Neutrophil (primary cell): Measurements from ENCODE around the gene SNAI3.

Experiments used
- H3K27ac ChIP-seq: fragments of 200-600 bp; sonication (generic); 2 replicates; pipeline ENCODE4 v1.5.1; 2016; ENCODE audit warnings: mild to moderate bottlenecking, moderate library complexity
- H3K27me3 ChIP-seq: fragments of 200-600 bp; sonication (generic); 2 replicates; pipeline ENCODE4 v1.6.0; 2016; ENCODE audit warnings: mild to moderate bottlenecking
- H3K36me3 ChIP-seq: fragments of 200-600 bp; sonication (generic); 2 replicates; pipeline ENCODE4 v1.5.1; 2017
- H3K4me1 ChIP-seq, 2 experiments: fragments of 200-600 bp in 1 of 2; sonication (generic) in 1 of 2; 1 replicate in 1 of 2; 2 replicates in 1 of 2; pipeline versions ENCODE4 v1.5.1 to v1.6.1; 2013 to 2016; ENCODE audit warnings: low read depth in 1 of 2, low read length in 1 of 2, mild to moderate bottlenecking in 1 of 2, moderate library complexity in 1 of 2; ENCODE audit not compliant: control insufficient read depth in 1 of 2, insufficient read depth in 1 of 2
- H3K4me3 ChIP-seq, 2 experiments: fragments of 200-600 bp in 1 of 2; sonication (generic) in 1 of 2; 1 replicate in 1 of 2; 2 replicates in 1 of 2; pipeline ENCODE4 v1.5.1; 2013 to 2016; ENCODE audit warnings: low read depth in 1 of 2, low read length in 1 of 2, mild to moderate bottlenecking in 1 of 2, moderate library complexity in 1 of 2
- H3K9me3 ChIP-seq: fragments of 200-600 bp; sonication (generic); 2 replicates; pipeline ENCODE4 v1.5.1; 2016
- TF ChIP-seq, protein P1 (sequence below): fragments of 200-600 bp; sonication (generic); IDR thresholded peaks from 2 replicates; pipeline ENCODE4 v1.5.1; 2016; ENCODE audit warnings: antibody characterized with exemption

Gene SNAI3

DNA sequence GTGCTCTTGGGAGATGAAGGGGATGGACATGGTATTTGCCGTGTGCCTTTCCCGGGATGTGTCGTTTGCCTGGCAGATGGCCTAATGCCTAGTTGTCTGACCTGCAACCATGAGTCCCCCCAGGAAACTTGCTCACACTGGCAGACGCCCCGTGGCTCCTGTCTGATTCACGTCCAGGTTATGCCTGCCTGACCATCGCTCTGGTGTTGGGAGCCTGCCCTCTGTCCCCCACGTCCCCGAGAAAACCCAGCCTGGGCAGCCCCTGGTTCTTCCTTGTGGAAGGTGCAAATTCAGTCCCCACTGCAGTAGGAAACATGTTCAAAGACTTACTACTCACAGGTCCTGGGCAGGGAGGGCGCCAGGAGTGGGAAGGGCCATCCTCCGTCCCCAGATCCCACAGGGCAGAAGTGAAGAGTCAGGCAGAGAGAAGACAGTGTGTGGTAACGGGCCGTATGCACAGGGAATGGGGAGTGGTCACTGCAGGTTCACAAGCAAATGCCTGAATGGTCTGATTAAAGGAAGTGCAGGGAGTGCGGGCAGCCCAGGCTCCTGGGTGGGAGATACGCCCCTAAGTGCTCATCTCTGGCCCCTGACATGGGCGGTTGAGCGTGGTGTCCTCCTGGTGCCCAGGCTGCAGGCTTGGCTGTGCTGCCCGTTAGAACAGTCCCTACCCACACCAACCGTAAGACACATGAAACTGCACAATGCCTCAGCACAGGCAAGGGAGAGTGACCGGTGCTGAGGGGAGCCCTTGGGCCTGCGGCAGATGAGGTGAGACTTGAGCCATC is 4.2 kb upstream of the SNAI3 start:
- H3K4me3 ChIP-seq = no peak overlapping the region
- H3K9me3 ChIP-seq = no peaks in the 10 kb centered on the region
- TF ChIP-seq, protein P1, sequence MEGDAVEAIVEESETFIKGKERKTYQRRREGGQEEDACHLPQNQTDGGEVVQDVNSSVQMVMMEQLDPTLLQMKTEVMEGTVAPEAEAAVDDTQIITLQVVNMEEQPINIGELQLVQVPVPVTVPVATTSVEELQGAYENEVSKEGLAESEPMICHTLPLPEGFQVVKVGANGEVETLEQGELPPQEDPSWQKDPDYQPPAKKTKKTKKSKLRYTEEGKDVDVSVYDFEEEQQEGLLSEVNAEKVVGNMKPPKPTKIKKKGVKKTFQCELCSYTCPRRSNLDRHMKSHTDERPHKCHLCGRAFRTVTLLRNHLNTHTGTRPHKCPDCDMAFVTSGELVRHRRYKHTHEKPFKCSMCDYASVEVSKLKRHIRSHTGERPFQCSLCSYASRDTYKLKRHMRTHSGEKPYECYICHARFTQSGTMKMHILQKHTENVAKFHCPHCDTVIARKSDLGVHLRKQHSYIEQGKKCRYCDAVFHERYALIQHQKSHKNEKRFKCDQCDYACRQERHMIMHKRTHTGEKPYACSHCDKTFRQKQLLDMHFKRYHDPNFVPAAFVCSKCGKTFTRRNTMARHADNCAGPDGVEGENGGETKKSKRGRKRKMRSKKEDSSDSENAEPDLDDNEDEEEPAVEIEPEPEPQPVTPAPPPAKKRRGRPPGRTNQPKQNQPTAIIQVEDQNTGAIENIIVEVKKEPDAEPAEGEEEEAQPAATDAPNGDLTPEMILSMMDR = no peak
- peaks cover 16% of the 10 kb centered on the region for H3K27me3 ChIP-seq
- H3K27ac ChIP-seq = peak overlapping the region; percentile 100
- peaks cover 19% of the 10 kb centered on the region for H3K36me3 ChIP-seq
- peaks cover 42 to 67% of the 10 kb centered on the region in 2 experiments for H3K4me1 ChIP-seq

DNA sequence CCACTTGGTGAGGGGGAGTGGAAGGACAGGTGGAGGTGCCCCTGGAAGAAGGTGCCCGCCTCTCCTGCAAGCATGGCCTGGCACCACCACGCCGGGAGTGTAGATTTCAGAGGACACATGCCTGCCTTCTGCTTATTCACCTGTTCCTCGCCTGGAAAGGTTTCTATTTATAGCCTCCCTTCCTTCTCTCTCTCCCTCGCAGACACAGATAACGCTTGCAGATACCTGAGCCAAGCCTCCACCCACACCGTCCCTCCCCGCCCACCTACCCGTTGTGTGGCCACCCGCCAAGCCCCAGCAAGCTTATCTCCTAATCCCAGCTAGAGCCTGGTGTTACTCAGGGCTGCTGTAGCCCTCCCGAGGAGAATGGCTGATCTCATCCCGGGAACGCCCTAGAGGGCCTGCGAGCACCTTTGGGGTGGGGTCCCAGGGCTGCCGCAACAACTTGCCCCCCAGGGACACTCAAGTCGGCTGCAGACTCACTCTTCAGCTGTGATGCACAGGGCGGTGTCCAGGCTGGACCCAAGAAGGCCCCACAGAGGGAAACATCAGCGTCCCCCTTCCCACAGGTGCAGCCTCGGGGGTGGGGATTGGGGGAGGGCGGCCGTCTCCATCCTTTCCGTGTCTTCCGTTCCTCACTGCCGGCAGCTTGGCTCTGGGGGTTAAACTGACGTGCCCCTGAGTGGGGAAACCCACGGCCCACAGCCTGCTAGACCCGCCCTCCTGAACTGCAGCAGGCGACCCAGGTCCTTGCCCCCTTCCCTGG is 1.9 kb upstream of the SNAI3 start:
- H3K4me1 ChIP-seq = peaks cover 61 to 79% of the 10 kb centered on the region in 2 experiments
- no peak overlapping the region for H3K4me3 ChIP-seq
- H3K27ac ChIP-seq = no peak overlapping the region
- H3K36me3 ChIP-seq = no peaks in the 10 kb centered on the region
- TF ChIP-seq, protein P1 = no peak
- H3K27me3 ChIP-seq = peaks cover 16% of the 10 kb centered on the region
- H3K9me3 ChIP-seq = no peaks in the 10 kb centered on the region

DNA sequence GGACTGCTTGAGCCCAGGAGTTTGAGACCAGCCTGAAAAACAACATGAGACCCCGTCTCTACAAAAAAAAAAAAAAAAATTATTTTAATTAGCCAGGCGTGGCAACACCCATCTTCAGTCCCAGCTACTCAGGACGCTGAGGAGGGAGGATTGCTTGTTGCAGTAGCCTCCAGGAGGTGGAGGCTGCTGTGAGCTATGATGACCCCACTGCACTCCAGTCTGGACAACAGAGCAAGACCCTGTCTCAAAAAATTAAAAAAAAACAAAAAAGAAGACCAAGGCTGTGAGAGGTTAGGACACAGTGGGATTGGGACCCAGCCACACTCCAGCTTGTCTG is 1.3 kb upstream of the SNAI3 start:
- Histone ChIP-seq H3K36me3 (no peaks in the 10 kb centered on the region), H3K4me3 (no peak overlapping the region), H3K4me1 (peaks cover 56 to 79% of the 10 kb centered on the region in 2 experiments), H3K9me3 (no peaks in the 10 kb centered on the region), H3K27ac (no peak overlapping the region), H3K27me3 (peaks cover 16% of the 10 kb centered on the region)
- TF ChIP-seq, protein P1 = no peak

DNA sequence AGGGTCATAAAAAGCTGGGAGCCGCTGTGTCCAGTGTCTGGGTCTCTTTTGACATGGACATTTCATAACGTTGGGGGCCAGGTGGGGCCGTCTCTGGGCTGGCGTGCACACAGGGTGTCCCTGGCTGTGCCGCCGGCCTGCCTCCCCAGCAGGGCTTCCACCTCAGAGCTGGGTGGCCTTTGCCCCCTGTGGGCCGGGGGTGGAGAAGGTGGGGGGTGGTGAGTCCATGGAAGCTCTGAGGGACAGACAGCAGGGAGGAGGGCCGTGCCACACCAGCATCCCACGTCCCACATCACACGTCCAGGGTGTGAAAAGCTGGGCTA is 908 bp upstream of the SNAI3 start:
- TF ChIP-seq, protein P1 = no peak
- H3K36me3 ChIP-seq = no peaks in the 10 kb centered on the region
- H3K9me3 ChIP-seq = no peaks in the 10 kb centered on the region
- H3K27me3 ChIP-seq = peaks cover 16% of the 10 kb centered on the region
- H3K4me1 ChIP-seq = peaks cover 56 to 79% of the 10 kb centered on the region in 2 experiments
- peak overlapping the region; percentile 87 for H3K27ac ChIP-seq
- H3K4me3 ChIP-seq = peak overlapping the region in 1 of 2 experiments; percentile 96

DNA sequence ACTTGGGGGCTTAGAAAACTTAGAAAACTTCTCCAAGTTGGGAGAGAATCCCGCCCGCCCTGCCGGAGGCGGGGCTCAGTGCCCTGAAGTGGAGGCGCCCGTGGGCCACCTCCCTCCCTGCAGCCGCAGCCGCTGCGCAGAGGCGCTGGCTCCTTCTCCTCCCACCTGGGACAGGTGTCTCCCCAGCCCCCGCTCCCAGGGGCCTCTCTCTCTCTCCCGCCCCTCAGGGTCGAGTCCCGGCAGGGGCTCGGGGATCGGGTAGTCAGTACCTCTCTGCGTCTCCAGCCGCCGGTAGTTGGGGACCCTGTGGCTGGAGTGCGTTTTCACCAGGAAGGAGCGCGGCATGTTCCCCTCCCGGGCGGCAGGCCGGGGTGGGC is 257 bp downstream of the SNAI3 start:
- peaks cover 7% of the 10 kb centered on the region for H3K36me3 ChIP-seq
- H3K4me1 ChIP-seq = peaks cover 56 to 79% of the 10 kb centered on the region in 2 experiments
- H3K27me3 ChIP-seq = peaks cover 16% of the 10 kb centered on the region
- peak overlapping the region; percentile 88 to 96 for H3K4me3 ChIP-seq
- TF ChIP-seq, protein P1 = no peak
- no peaks in the 10 kb centered on the region for H3K9me3 ChIP-seq
- H3K27ac ChIP-seq = peak overlapping the region; percentile 87
